Measurements from ENCODE around the gene ZNF483.

Gene ZNF483

GRCh38 chr9:111599955-111600343 is 75.0 kb downstream of the ZNF483 start:
- Mint-ChIP-seq H3K36me3 (ENCODE audit: low read depth) (peaks cover 21% of the 10 kb centered on the region), H3K27me3 (ENCODE audit: low read depth) (no peaks in the 10 kb centered on the region), H3K4me1 (peaks cover 33% of the 10 kb centered on the region), H3K27ac (peak overlapping the region; percentile 95 to 98 (median 95)), H3K9me3 (no peaks in the 10 kb centered on the region), H3K4me3 (peak overlapping the region; percentile 92 to 94 (median 93))
- TF ChIP-seq, protein P1, sequence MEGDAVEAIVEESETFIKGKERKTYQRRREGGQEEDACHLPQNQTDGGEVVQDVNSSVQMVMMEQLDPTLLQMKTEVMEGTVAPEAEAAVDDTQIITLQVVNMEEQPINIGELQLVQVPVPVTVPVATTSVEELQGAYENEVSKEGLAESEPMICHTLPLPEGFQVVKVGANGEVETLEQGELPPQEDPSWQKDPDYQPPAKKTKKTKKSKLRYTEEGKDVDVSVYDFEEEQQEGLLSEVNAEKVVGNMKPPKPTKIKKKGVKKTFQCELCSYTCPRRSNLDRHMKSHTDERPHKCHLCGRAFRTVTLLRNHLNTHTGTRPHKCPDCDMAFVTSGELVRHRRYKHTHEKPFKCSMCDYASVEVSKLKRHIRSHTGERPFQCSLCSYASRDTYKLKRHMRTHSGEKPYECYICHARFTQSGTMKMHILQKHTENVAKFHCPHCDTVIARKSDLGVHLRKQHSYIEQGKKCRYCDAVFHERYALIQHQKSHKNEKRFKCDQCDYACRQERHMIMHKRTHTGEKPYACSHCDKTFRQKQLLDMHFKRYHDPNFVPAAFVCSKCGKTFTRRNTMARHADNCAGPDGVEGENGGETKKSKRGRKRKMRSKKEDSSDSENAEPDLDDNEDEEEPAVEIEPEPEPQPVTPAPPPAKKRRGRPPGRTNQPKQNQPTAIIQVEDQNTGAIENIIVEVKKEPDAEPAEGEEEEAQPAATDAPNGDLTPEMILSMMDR (IDR thresholded peaks at IDR 0.05; ENCODE audit: unreplicated experiment in 3 of 3): no peak

DNA sequence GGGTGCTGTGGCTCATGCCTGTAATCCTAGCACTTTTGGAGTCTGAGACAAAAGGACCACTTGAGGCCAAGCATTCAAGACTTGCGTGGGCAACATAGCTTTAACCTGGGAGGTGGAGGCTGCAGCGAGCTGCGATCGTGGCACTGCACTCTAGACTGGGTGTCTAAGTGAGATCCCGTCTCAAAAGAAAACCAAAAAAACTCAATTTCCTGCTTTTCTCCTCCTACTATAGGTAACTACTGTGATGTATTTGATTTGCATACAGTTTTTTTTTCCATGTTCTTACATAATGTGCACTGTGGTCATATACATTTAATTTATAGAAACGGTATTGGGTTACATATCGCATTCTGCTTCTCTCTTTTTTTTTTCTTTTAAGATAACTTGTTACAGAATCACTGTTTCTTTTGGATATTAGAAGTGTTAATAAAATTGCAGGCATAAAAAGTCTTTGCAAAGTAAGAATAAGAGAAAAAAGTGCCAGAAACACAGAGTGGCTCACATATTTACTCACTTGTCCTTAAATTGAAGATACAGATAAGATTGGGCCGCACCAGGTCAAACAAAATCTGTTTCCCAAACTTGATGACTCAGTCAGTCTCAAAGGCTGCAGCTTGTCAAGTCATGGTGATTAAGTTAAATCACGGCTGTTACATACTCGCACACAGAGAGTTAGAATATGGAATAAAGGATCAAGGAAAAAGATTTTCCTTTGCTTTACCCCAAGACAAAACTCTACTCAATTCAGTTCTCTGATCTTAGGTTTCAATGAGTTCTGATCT is 76.4 kb downstream of the ZNF483 start:
- peaks cover 33% of the 10 kb centered on the region for H3K4me1 Mint-ChIP-seq
- H3K27me3 Mint-ChIP-seq (ENCODE audit: low read depth): no peaks in the 10 kb centered on the region
- H3K36me3 Mint-ChIP-seq (ENCODE audit: low read depth): peaks cover 11% of the 10 kb centered on the region
- peak overlapping the region; percentile 70 to 93 (median 74) for H3K4me3 Mint-ChIP-seq
- H3K27ac Mint-ChIP-seq: peak overlapping the region; percentile 80 to 95 (median 84)
- H3K9me3 Mint-ChIP-seq: no peaks in the 10 kb centered on the region
- TF ChIP-seq, protein P1 (IDR thresholded peaks at IDR 0.05; ENCODE audit: unreplicated experiment in 3 of 3): no peak

- H3K4me3 Mint-ChIP-seq: peak overlapping the region in 2 of 3 experiments; percentile 14 to 22
- H3K27me3 Mint-ChIP-seq (ENCODE audit: low read depth): no peaks in the 10 kb centered on the region
- H3K9me3 Mint-ChIP-seq: no peaks in the 10 kb centered on the region
- no peaks in the 10 kb centered on the region for H3K36me3 Mint-ChIP-seq (ENCODE audit: low read depth)
- peak overlapping the region; percentile 81 to 92 (median 85) for H3K27ac Mint-ChIP-seq
- H3K4me1 Mint-ChIP-seq: peaks cover 25% of the 10 kb centered on the region
- TF ChIP-seq, protein P1 (IDR thresholded peaks at IDR 0.05; ENCODE audit: unreplicated experiment in 3 of 3): no peak
Measured at GRCh38 chr9:111603041-111603440, 78.1 kb downstream of the ZNF483 start.

DNA sequence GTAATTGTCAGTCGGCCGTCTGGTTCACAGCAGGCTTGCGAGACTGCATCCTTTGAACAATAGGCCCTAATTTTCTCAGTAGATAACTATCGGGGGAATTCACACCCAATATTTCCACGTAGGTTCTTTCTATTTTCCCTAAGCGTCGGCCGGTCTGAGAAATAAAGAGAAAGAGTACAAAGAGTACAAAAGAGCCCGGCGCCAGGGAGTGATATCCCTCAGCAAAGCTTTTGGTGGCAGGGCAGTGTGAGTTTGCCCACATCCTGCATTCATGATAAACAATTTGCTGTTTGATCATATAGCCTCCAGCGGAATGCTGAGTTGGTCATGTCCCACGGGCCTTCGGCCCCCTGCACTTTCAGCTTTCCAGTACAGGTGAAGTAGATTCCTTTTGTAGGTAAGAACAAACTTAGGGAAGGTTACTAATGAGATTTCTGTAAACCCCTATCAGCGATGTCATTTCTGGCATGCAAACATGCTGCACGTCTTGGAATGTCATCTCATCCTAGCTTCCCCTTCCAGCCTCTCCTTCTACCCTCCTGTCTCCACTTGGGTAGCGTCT is 79.2 kb downstream of the ZNF483 start:
- H3K4me3 Mint-ChIP-seq: no peak overlapping the region

GRCh38 chr9:111605041-111605559 is 80.1 kb downstream of the ZNF483 start:
- peaks cover 19% of the 10 kb centered on the region for H3K4me1 Mint-ChIP-seq
- peak overlapping the region in 2 of 3 experiments; percentile 8 to 13 for H3K4me3 Mint-ChIP-seq
- H3K9me3 Mint-ChIP-seq: no peaks in the 10 kb centered on the region
- H3K36me3 Mint-ChIP-seq (ENCODE audit: low read depth): no peaks in the 10 kb centered on the region
- no peaks in the 10 kb centered on the region for H3K27me3 Mint-ChIP-seq (ENCODE audit: low read depth)
- peak overlapping the region; percentile 81 to 92 (median 90) for H3K27ac Mint-ChIP-seq
- TF ChIP-seq, protein P1 (IDR thresholded peaks at IDR 0.05; ENCODE audit: unreplicated experiment in 3 of 3): no peak

More for the DNA sequence above, 79.2 kb downstream of the ZNF483 start:
- Mint-ChIP-seq H3K27ac (peak overlapping the region; percentile 81 to 92 (median 90)), H3K36me3 (ENCODE audit: low read depth) (no peaks in the 10 kb centered on the region), H3K9me3 (no peaks in the 10 kb centered on the region), H3K27me3 (ENCODE audit: low read depth) (no peaks in the 10 kb centered on the region), H3K4me1 (peaks cover 23% of the 10 kb centered on the region)
- TF ChIP-seq, protein P1 (IDR thresholded peaks at IDR 0.05; ENCODE audit: unreplicated experiment in 3 of 3): no peak

Data from nephron (organoid).